HUES64 (cell line): Measurements from ENCODE around the gene SYNE1.
"Not testable (repeated sequence)": the region's sequence is repeated elsewhere in the genome, so short reads cannot be mapped to it uniquely, and the experiment has no call there.

Experiments
- H3K27ac ChIP-seq: 2 replicates; pipeline ENCODE4 v1.7.0; 2013; ENCODE audit warnings: low read depth, low read length, inconsistent platforms
- H3K27me3 ChIP-seq: 2 replicates; pipeline ENCODE4 v1.6.1; 2013; ENCODE audit warnings: mild to moderate bottlenecking, low read length; ENCODE audit not compliant: insufficient read depth
- H3K36me3 ChIP-seq: 2 replicates; pipeline ENCODE4 v1.6.1; 2013; ENCODE audit warnings: mild to moderate bottlenecking, low read length; ENCODE audit not compliant: insufficient read depth
- H3K4me1 ChIP-seq: 2 replicates; pipeline ENCODE4 v1.6.1; 2013; ENCODE audit warnings: mild to moderate bottlenecking, low read length, moderate library complexity; ENCODE audit not compliant: insufficient read depth
- H3K4me3 ChIP-seq: 2 replicates; pipeline ENCODE4 v1.5.1; 2013; ENCODE audit warnings: mild to moderate bottlenecking, low read length, moderate library complexity
- H3K9ac ChIP-seq: 2 replicates; pipeline ENCODE4 v1.6.1; 2013; ENCODE audit warnings: mild to moderate bottlenecking, low read depth, low read length
- H3K9me3 ChIP-seq: 2 replicates; pipeline ENCODE4 v1.6.1; 2013; ENCODE audit warnings: low read depth, low read length; ENCODE audit not compliant: insufficient read depth
- WGBS: fragments of 150-250, 120-280 bp; methylation state at CpG from one replicate; pipeline ENCODE4 v1.1.7; 2013; ENCODE audit warnings: missing lambda C conversion rate; 5-methylcytosine and 5-hydroxymethylcytosine counted together

The SYNE1 gene

GRCh38 chr6:152514120-152514519 lies 123.0 kb downstream of the SYNE1 start:
- H3K27ac ChIP-seq, H3K9ac ChIP-seq, H3K36me3 ChIP-seq, H3K4me1 ChIP-seq, H3K9me3 ChIP-seq, H3K27me3 ChIP-seq, H3K4me3 ChIP-seq: not testable (repeated sequence)
- 96% methylated on average over 1 of the region's 1 CpG for WGBS

- no peaks in the 10 kb centered on the region for H3K36me3 ChIP-seq
- H3K9me3 ChIP-seq: no peaks in the 10 kb centered on the region
- H3K4me1 ChIP-seq: no peaks in the 10 kb centered on the region
- no peak overlapping the region for H3K9ac ChIP-seq
- WGBS: 97% methylated on average over 5 of the region's 5 CpGs
- H3K4me3 ChIP-seq: no peak overlapping the region
- H3K27ac ChIP-seq: no peak overlapping the region
- H3K27me3 ChIP-seq: no peaks in the 10 kb centered on the region
These were observed 127.2 kb downstream of the SYNE1 start for GRCh38 chr6:152509916-152510315.

- Histone ChIP-seq H3K27ac (no peak overlapping the region), H3K9me3 (no peaks in the 10 kb centered on the region), H3K9ac (no peak overlapping the region), H3K36me3 (no peaks in the 10 kb centered on the region), H3K4me1 (no peaks in the 10 kb centered on the region), H3K27me3 (no peaks in the 10 kb centered on the region), H3K4me3 (no peak overlapping the region)
- 100% methylated on average over 2 of the region's 2 CpGs for WGBS
These were observed 128.7 kb downstream of the SYNE1 start for GRCh38 chr6:152508477-152508876.

- Histone ChIP-seq H3K27me3 (no peaks in the 10 kb centered on the region), H3K4me3 (no peak overlapping the region), H3K9me3 (no peaks in the 10 kb centered on the region), H3K4me1 (no peaks in the 10 kb centered on the region), H3K9ac (no peak overlapping the region), H3K36me3 (no peaks in the 10 kb centered on the region), H3K27ac (no peak overlapping the region)
- 95% methylated on average over 2 of the region's 3 CpGs for WGBS
These were observed 133.6 kb downstream of the SYNE1 start for GRCh38 chr6:152503546-152503945.

GRCh38 chr6:152502421-152503188 lies 134.6 kb downstream of the SYNE1 start:
- H3K9ac ChIP-seq: no peak overlapping the region
- H3K36me3 ChIP-seq: no peaks in the 10 kb centered on the region
- H3K4me3 ChIP-seq: no peak overlapping the region
- H3K27me3 ChIP-seq: no peaks in the 10 kb centered on the region
- H3K27ac ChIP-seq: no peak overlapping the region
- WGBS: 100% methylated on average over 2 of the region's 6 CpGs
- H3K4me1 ChIP-seq: no peaks in the 10 kb centered on the region
- no peaks in the 10 kb centered on the region for H3K9me3 ChIP-seq

- no CpG with 5 or more reads among the region's 2 CpGs for WGBS
- no peaks in the 10 kb centered on the region for H3K4me1 ChIP-seq
These were observed 137.2 kb downstream of the SYNE1 start for GRCh38 chr6:152499931-152500330.

GRCh38 chr6:152496731-152497130 lies 140.4 kb downstream of the SYNE1 start:
- Histone ChIP-seq H3K27me3 (no peaks in the 10 kb centered on the region), H3K9ac (no peak overlapping the region), H3K27ac (no peak overlapping the region), H3K9me3 (no peaks in the 10 kb centered on the region), H3K4me3 (no peak overlapping the region), H3K36me3 (no peaks in the 10 kb centered on the region), H3K4me1 (no peaks in the 10 kb centered on the region)
- 92% methylated on average over 5 of the region's 5 CpGs for WGBS

More at GRCh38 chr6:152499931-152500330, 137.2 kb downstream of the SYNE1 start:
- Histone ChIP-seq H3K27me3 (no peaks in the 10 kb centered on the region), H3K36me3 (no peaks in the 10 kb centered on the region), H3K4me3 (no peak overlapping the region), H3K27ac (no peak overlapping the region), H3K9ac (no peak overlapping the region), H3K9me3 (no peaks in the 10 kb centered on the region)

- H3K4me3 ChIP-seq, H3K9me3 ChIP-seq, H3K4me1 ChIP-seq, H3K36me3 ChIP-seq, H3K27ac ChIP-seq, H3K9ac ChIP-seq, H3K27me3 ChIP-seq: not testable (repeated sequence)
- WGBS: 97% methylated on average over 6 of the region's 6 CpGs
These were observed 141.7 kb downstream of the SYNE1 start for GRCh38 chr6:152495456-152495855.

GRCh38 chr6:152492281-152492680 lies 144.9 kb downstream of the SYNE1 start:
- not testable (repeated sequence) for H3K27me3 ChIP-seq, H3K4me1 ChIP-seq, H3K27ac ChIP-seq, H3K9ac ChIP-seq, H3K9me3 ChIP-seq, H3K36me3 ChIP-seq, H3K4me3 ChIP-seq
- WGBS: 94% methylated on average over 3 of the region's 3 CpGs

GRCh38 chr6:152491501-152491900 lies 145.7 kb downstream of the SYNE1 start:
- H3K9ac ChIP-seq, H3K27ac ChIP-seq, H3K36me3 ChIP-seq, H3K4me3 ChIP-seq, H3K4me1 ChIP-seq, H3K9me3 ChIP-seq, H3K27me3 ChIP-seq: not testable (repeated sequence)
- WGBS: 89% methylated on average over 2 of the region's 2 CpGs

- H3K4me3 ChIP-seq, H3K4me1 ChIP-seq, H3K27ac ChIP-seq, H3K27me3 ChIP-seq, H3K9ac ChIP-seq, H3K9me3 ChIP-seq, H3K36me3 ChIP-seq: not testable (repeated sequence)
- 81% methylated on average over 5 of the region's 5 CpGs for WGBS
These were observed 146.2 kb downstream of the SYNE1 start for GRCh38 chr6:152490971-152491378.

- Histone ChIP-seq H3K9me3 (no peaks in the 10 kb centered on the region), H3K4me1 (no peaks in the 10 kb centered on the region), H3K27ac (no peak overlapping the region), H3K9ac (no peak overlapping the region), H3K4me3 (no peak overlapping the region), H3K36me3 (no peaks in the 10 kb centered on the region), H3K27me3 (no peaks in the 10 kb centered on the region)
- WGBS: no CpG with 5 or more reads among the region's 2 CpGs
These were observed 152.4 kb downstream of the SYNE1 start for GRCh38 chr6:152484806-152485205.
